ENCODE results near the gene ABTB2. TPM values are rescaled to one million over a fixed set of nuclear protein-coding genes. Genes with fewer than 3 reads are reported as not detected.

Gene ABTB2
- total and polyA plus RNA-seq, 2 experiments from 2014 or later: 8.7 to 9.9 TPM

DNA sequence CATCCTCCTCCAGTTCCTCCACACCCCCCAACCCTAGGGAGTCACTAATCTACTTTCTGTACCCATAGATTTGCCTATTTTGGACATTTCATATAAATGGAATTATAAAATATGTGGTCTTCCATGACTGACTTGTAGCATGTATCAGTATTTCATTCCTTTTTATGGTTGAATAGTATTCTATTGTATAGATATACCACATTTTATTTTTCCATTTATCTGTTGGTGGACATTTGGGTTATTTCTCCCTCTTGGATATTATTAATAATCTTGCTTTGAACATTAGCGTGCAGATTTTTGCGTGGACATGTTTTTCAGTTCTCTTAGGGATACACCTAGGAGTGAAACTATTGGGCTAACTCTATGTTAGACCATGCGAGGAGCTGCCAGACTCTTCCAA lies 229.0 kb downstream of the ABTB2 start:
- no peaks in the 10 kb centered on the region; the same call in 1 of the 2 replicates for H3K79me2 ChIP-seq (ENCODE audit: insufficient read depth)
- H3K9me3 ChIP-seq (ENCODE audit: low read depth): no peaks in the 10 kb centered on the region
- peaks cover 68% of the 10 kb centered on the region for H3K36me3 ChIP-seq (ENCODE audit: low read depth)
- in situ Hi-C loops (cut with MboI): no loop called here
- no peaks in the 10 kb centered on the region for H3K4me1 ChIP-seq (ENCODE audit: insufficient read depth)
- H4K20me1 ChIP-seq (ENCODE audit: insufficient read depth): no peaks in the 10 kb centered on the region
- H2AFZ ChIP-seq: no peak overlapping the region
- no peaks in the 10 kb centered on the region for H3K27me3 ChIP-seq (replicated peaks; ENCODE audit: insufficient read depth)
- H3K9ac ChIP-seq: no peak overlapping the region
- DNase-seq: no peak
- H3F3A ChIP-seq (ENCODE audit: insufficient read depth): peaks cover 5% of the 10 kb centered on the region; the same call in 1 of the 2 replicates
- TF ChIP-seq EZH2phosphoT487 (IDR thresholded peaks at IDR 0.05; ENCODE audit: insufficient read depth, low read depth): no peak
- no peak for TF ChIP-seq EZH2 (IDR thresholded peaks at IDR 0.05; ENCODE audit: insufficient read depth, poor library complexity, severe bottlenecking)
- WGBS, 2 experiments (ENCODE audit: low coverage in 1 of 2, low lambda C conversion rate in 2 of 2, missing lambda C conversion rate in 2 of 2): 100% methylated on average over 3 of the region's 3 CpGs
- no peak overlapping the region for H3K4me3 ChIP-seq
- no peak overlapping the region for H3K4me2 ChIP-seq (ENCODE audit: unreplicated experiment)
- no peak overlapping the region for H3K27ac ChIP-seq
- H3K9me2 ChIP-seq (ENCODE audit: insufficient read depth): no peaks in the 10 kb centered on the region

DNA sequence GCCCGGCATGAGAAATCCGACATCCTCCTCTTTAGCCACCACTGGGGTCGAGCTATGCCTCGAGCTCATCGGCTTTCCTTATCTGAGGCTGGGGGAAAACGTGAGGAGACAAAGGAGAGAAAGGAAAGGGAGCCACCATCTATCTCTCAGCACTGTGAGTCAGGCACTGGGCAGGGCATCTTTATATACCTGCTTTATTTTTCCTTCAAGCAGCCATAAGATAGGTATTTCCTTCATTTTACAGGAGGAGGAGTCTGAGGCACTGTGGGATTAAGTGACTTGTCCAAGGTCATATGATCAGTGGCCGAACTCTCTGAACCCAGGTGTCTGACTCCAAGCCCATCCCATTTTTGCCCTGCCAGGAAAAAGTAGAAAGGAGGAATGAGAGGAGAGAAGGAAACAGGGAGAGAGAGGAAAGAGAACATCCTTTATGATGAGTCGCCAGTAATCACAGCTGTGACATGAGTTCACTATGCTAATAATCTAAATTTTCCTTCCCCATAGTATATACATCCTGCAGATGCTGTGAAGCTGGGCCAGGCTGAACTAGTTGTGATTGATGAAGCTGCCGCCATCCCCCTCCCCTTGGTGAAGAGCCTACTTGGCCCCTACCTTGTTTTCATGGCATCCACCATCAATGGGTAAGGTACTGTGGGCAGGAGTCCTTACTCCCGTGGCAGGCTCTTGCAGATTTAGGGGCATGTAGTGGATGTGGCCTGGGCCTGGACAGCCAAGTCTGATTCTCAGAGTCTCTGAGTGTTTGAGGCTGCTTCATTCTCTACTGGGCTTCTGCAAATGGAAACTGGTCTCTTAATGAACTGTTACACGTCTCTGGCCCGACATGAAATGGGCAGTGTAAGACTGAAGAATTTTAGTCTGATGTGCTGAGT lies 230.6 kb downstream of the ABTB2 start:
- Histone ChIP-seq H3K27ac (no peak overlapping the region), H3K4me3 (no peak overlapping the region), H3K4me1 (ENCODE audit: insufficient read depth) (no peaks in the 10 kb centered on the region), H3K36me3 (ENCODE audit: low read depth) (peaks cover 58% of the 10 kb centered on the region), H3K4me2 (ENCODE audit: unreplicated experiment) (no peak overlapping the region), H3F3A (ENCODE audit: insufficient read depth) (peaks cover 5% of the 10 kb centered on the region; the same call in 1 of the 2 replicates), H3K27me3 (replicated peaks; ENCODE audit: insufficient read depth) (no peaks in the 10 kb centered on the region), H3K9me2 (ENCODE audit: insufficient read depth) (no peaks in the 10 kb centered on the region), H3K9ac (no peak overlapping the region), H4K20me1 (ENCODE audit: insufficient read depth) (no peaks in the 10 kb centered on the region), H2AFZ (no peak overlapping the region), H3K79me2 (ENCODE audit: insufficient read depth) (no peaks in the 10 kb centered on the region; the same call in 1 of the 2 replicates), H3K9me3 (ENCODE audit: low read depth) (no peaks in the 10 kb centered on the region)
- in situ Hi-C loops (cut with MboI): no loop called here
- DNase-seq: no peak
- TF ChIP-seq EZH2phosphoT487 (IDR thresholded peaks at IDR 0.05; ENCODE audit: insufficient read depth, low read depth) (no peak), EZH2 (IDR thresholded peaks at IDR 0.05; ENCODE audit: insufficient read depth, poor library complexity, severe bottlenecking) (no peak)
- 84 to 88% methylated on average over 12 of the region's 12 CpGs for WGBS, 2 experiments (ENCODE audit: low coverage in 1 of 2, low lambda C conversion rate in 2 of 2, missing lambda C conversion rate in 2 of 2)

DNA sequence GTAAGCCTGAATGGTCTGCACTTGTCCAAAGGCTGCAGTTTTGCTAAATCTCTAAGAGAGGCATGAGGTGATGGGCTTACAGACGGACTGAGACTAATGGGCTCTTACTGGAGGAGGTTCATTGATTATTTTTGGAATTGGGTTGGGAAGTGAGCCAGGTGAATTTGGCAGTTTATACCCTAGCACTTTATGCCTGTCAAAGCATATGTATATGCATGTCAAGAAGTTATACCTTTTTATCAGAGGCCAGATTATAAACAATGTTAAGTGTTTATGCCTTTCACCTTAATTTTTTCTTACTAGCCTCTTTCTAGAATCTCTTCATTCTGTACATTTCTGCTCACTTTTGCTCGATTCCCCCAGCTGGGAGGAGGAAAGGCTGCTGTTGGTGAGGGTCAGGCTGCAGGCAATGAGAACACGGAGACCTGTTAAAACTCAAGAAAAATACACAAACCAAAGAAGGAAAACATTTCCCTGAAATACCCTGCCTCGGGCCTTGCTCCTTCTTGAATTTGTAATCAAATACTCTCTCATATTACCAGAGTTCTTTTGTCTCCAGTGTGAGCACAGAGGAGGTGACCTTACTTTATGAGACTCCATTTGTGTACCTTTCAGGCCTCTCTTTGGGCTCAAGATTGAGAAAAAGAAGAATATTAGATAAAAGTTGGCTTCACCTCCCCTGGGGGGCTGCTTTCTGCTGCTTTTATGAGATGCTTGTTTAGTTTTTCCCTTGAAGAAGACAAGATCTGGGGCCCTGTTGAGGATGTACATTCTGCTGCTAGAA lies 232.7 kb downstream of the ABTB2 start:
- WGBS, 2 experiments (ENCODE audit: low coverage in 1 of 2, low lambda C conversion rate in 2 of 2, missing lambda C conversion rate in 2 of 2): 96 to 99% methylated on average over 4 of the region's 4 CpGs
- in situ Hi-C loops (cut with MboI): no loop called here
- H3K27ac ChIP-seq: no peak overlapping the region
- no peaks in the 10 kb centered on the region for H3K4me1 ChIP-seq (ENCODE audit: insufficient read depth)
- TF ChIP-seq EZH2 (IDR thresholded peaks at IDR 0.05; ENCODE audit: insufficient read depth, poor library complexity, severe bottlenecking): no peak
- TF ChIP-seq EZH2phosphoT487 (IDR thresholded peaks at IDR 0.05; ENCODE audit: insufficient read depth, low read depth): no peak
- H3K4me3 ChIP-seq: no peak overlapping the region
- peaks cover 5% of the 10 kb centered on the region; the same call in 1 of the 2 replicates for H3F3A ChIP-seq (ENCODE audit: insufficient read depth)
- H3K9me2 ChIP-seq (ENCODE audit: insufficient read depth): no peaks in the 10 kb centered on the region
- H3K4me2 ChIP-seq (ENCODE audit: unreplicated experiment): no peak overlapping the region
- DNase-seq: no peak
- H3K9me3 ChIP-seq (ENCODE audit: low read depth): no peaks in the 10 kb centered on the region
- no peaks in the 10 kb centered on the region for H4K20me1 ChIP-seq (ENCODE audit: insufficient read depth)
- H3K27me3 ChIP-seq (replicated peaks; ENCODE audit: insufficient read depth): no peaks in the 10 kb centered on the region
- no peaks in the 10 kb centered on the region; the same call in 1 of the 2 replicates for H3K79me2 ChIP-seq (ENCODE audit: insufficient read depth)
- peaks cover 62% of the 10 kb centered on the region for H3K36me3 ChIP-seq (ENCODE audit: low read depth)
- H3K9ac ChIP-seq: no peak overlapping the region
- no peak overlapping the region for H2AFZ ChIP-seq

DNA sequence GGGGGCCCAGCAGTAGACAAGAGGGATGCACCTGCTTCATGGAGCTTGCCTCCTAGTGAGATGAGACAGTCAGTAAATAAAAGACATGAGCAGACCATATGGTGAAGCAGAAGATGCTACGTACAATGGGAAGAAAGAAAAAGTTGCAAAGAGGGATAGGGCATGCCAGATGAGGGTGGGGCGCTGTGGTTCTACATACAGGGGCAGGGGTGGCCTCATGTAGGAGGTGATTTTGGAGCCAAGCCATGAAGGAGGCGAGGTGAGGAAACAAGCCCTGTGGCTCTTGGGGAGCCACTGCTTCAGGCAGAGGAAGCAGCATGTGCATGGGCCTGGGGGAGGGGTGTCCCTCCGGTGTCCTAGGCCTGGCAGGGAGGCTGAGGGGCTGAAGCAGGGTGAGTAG lies 237.2 kb downstream of the ABTB2 start:
- peaks cover 65% of the 10 kb centered on the region; the same call in 1 of the 2 replicates for H3K36me3 ChIP-seq (ENCODE audit: low read depth)
- no peaks in the 10 kb centered on the region; the same call in 1 of the 2 replicates for H3K79me2 ChIP-seq (ENCODE audit: insufficient read depth)
- DNase-seq: no peak
- H3K27me3 ChIP-seq (replicated peaks; ENCODE audit: insufficient read depth): no peaks in the 10 kb centered on the region
- H3K9me2 ChIP-seq (ENCODE audit: insufficient read depth): no peaks in the 10 kb centered on the region
- no peak overlapping the region for H3K27ac ChIP-seq
- H3K9ac ChIP-seq: no peak overlapping the region
- no peaks in the 10 kb centered on the region for H4K20me1 ChIP-seq (ENCODE audit: insufficient read depth)
- H3K9me3 ChIP-seq (ENCODE audit: low read depth): no peaks in the 10 kb centered on the region
- no peak overlapping the region for H2AFZ ChIP-seq
- H3F3A ChIP-seq (ENCODE audit: insufficient read depth): no peaks in the 10 kb centered on the region
- H3K4me2 ChIP-seq (ENCODE audit: unreplicated experiment): no peak overlapping the region
- TF ChIP-seq EZH2phosphoT487 (IDR thresholded peaks at IDR 0.05; ENCODE audit: insufficient read depth, low read depth): no peak
- TF ChIP-seq EZH2 (IDR thresholded peaks at IDR 0.05; ENCODE audit: insufficient read depth, poor library complexity, severe bottlenecking): no peak
- WGBS, 2 experiments (ENCODE audit: low coverage in 1 of 2, low lambda C conversion rate in 2 of 2, missing lambda C conversion rate in 2 of 2): 93 to 98% methylated on average over 4 of the region's 4 CpGs
- H3K4me1 ChIP-seq (ENCODE audit: insufficient read depth): no peaks in the 10 kb centered on the region
- no peak overlapping the region for H3K4me3 ChIP-seq
- in situ Hi-C loops (cut with MboI): no loop called here

Data from GM23248 (cell line).